ENCODE data around the gene AR. TPM values are rescaled to one million over a fixed set of nuclear protein-coding genes. Genes with fewer than 3 reads are reported as not detected.

AR gene
- total and polyA plus RNA-seq, 2 donors (not counting 3 experiments of a cell fraction or from before 2014, with no cell fraction given) = 9.3 to 16.0 TPM

GRCh38 chrX:67564475-67564874 lies 20.7 kb downstream of the AR start:
- H3K27ac ChIP-seq (ENCODE audit: insufficient read depth, low read depth, low read length) = no peak overlapping the region
- no peak for TF ChIP-seq CTCF (IDR thresholded peaks at IDR 0.05; ENCODE audit: extremely low read depth in 1 of 2, insufficient read depth in 1 of 2, low read depth in 1 of 2, low read length in 2 of 2)
- TF ChIP-seq MYC (IDR thresholded peaks at IDR 0.05; ENCODE audit: low read depth, low read length) = no peak
- TF ChIP-seq POLR2AphosphoS5 (IDR thresholded peaks at IDR 0.05; ENCODE audit: insufficient read depth, low read depth, low read length) = no peak
- TF ChIP-seq FOS (IDR thresholded peaks at IDR 0.05; ENCODE audit: borderline replicate concordance, insufficient read depth, low read length) = no peak
- TF ChIP-seq POLR2A (IDR thresholded peaks at IDR 0.05; ENCODE audit: low read depth, low read length) = no peak
- TF ChIP-seq GATA2 (IDR thresholded peaks at IDR 0.05; ENCODE audit: insufficient read depth, insufficient read length, low read depth, low read length) = no peak
- no peak for TF ChIP-seq MAX (IDR thresholded peaks at IDR 0.05; ENCODE audit: insufficient read depth, insufficient read length)
- TF ChIP-seq EZH2 (IDR thresholded peaks at IDR 0.05; ENCODE audit: borderline replicate concordance, low read depth, low read length, severe bottlenecking) = no peak
- TF ChIP-seq JUN (IDR thresholded peaks at IDR 0.05; ENCODE audit: borderline replicate concordance, insufficient read depth, insufficient read length, low read depth) = no peak
- no peaks in the 10 kb centered on the region for H3K9me1 ChIP-seq (replicated peaks; ENCODE audit: control insufficient read depth, extremely low read depth, insufficient read depth, low read length)
- ChIA-PET CTCF (no interaction called here), POLR2A (no interaction called here)
- dilution Hi-C loops (cut with MboI; ENCODE audit: extremely low pct_ligation_motif_present, low sequenced_read_pairs) = no loop called here
- H2AFZ ChIP-seq (ENCODE audit: low read depth, low read length) = no peak overlapping the region
- no peak overlapping the region for H3K4me2 ChIP-seq (ENCODE audit: insufficient read depth, low read length)
- no peak for DNase-seq (ENCODE audit: low read depth, low spot score)
- no peak overlapping the region for H3K9ac ChIP-seq (replicated peaks; ENCODE audit: extremely low read depth, insufficient read depth, low read length)
- no peaks in the 10 kb centered on the region for H3K36me3 ChIP-seq (ENCODE audit: control insufficient read depth in 2 of 2, extremely low read depth in 1 of 2, insufficient read depth in 2 of 2, low read length in 2 of 2)
- H3K9me3 ChIP-seq (replicated peaks; ENCODE audit: control insufficient read depth, insufficient read depth, low read length) = no peaks in the 10 kb centered on the region
- no TSS peak for BruUV-seq (replicated peaks)
- no peak for FAIRE-seq
- no peaks in the 10 kb centered on the region for H3K4me1 ChIP-seq (ENCODE audit: control insufficient read depth, extremely low read depth, insufficient read depth, low read length)
- intact Hi-C loops (cut with micrococcal nuclease) = no loop called here
- H4K20me1 ChIP-seq (replicated peaks; ENCODE audit: control insufficient read depth, extremely low read depth, insufficient read depth, low read length) = no peaks in the 10 kb centered on the region
- H3K79me2 ChIP-seq (ENCODE audit: control insufficient read depth, insufficient read depth, low read length) = no peaks in the 10 kb centered on the region
- no peak overlapping the region for H3K4me3 ChIP-seq (replicated peaks in 1 of 3; ENCODE audit: insufficient read depth in 1 of 3, low read depth in 1 of 3, low read length in 3 of 3)
- no peaks in the 10 kb centered on the region for H3K27me3 ChIP-seq (ENCODE audit: control insufficient read depth in 2 of 2, insufficient read depth in 2 of 2, low read length in 2 of 2)
